Measurements from ENCODE around the gene MYADML2.

The MYADML2 gene

GRCh38 chr17:81927152-81927652, 19.8 kb downstream of the MYADML2 start:
- no peak for TF ChIP-seq POLR2AphosphoS5 (IDR thresholded peaks at IDR 0.05; ENCODE audit: low read depth, low read length)
- TF ChIP-seq REST (IDR thresholded peaks at IDR 0.05; ENCODE audit: insufficient read depth in 1 of 2, low read depth in 2 of 2, low read length in 2 of 2) = no peak
- TF ChIP-seq FOXP2 (optimal IDR thresholded peaks at IDR 0.05; ENCODE audit: borderline replicate concordance, extremely low read depth, extremely low read length, insufficient read depth) = no peak
- no peak for TF ChIP-seq SIN3A (IDR thresholded peaks at IDR 0.05; ENCODE audit: borderline replicate concordance, insufficient read depth, low read length)
- no peak for TF ChIP-seq TAF1 (IDR thresholded peaks at IDR 0.05; ENCODE audit: borderline replicate concordance, insufficient read depth, low read length)

- no peak for TF ChIP-seq FOXP2 (optimal IDR thresholded peaks at IDR 0.05; ENCODE audit: borderline replicate concordance, extremely low read depth, extremely low read length, insufficient read depth)
- TF ChIP-seq TAF1 (IDR thresholded peaks at IDR 0.05; ENCODE audit: borderline replicate concordance, insufficient read depth, low read length) = no peak
- TF ChIP-seq POLR2AphosphoS5 (IDR thresholded peaks at IDR 0.05; ENCODE audit: low read depth, low read length) = peak; percentile 72; the same call in 1 of the 2 replicates
- peak; percentile 63; the same call in 1 of the 2 replicates for TF ChIP-seq SIN3A (IDR thresholded peaks at IDR 0.05; ENCODE audit: borderline replicate concordance, insufficient read depth, low read length)
These were observed 20.4 kb downstream of the MYADML2 start for GRCh38 chr17:81926451-81927151.

- no peak for TF ChIP-seq POLR2AphosphoS5 (IDR thresholded peaks at IDR 0.05; ENCODE audit: low read depth, low read length)
- TF ChIP-seq REST (IDR thresholded peaks at IDR 0.05; ENCODE audit: insufficient read depth in 1 of 2, low read depth in 2 of 2, low read length in 2 of 2) = no peak
- no peak for TF ChIP-seq FOXP2 (optimal IDR thresholded peaks at IDR 0.05; ENCODE audit: borderline replicate concordance, extremely low read depth, extremely low read length, insufficient read depth)
- no peak for TF ChIP-seq TAF1 (IDR thresholded peaks at IDR 0.05; ENCODE audit: borderline replicate concordance, insufficient read depth, low read length)
- no peak for TF ChIP-seq SIN3A (IDR thresholded peaks at IDR 0.05; ENCODE audit: borderline replicate concordance, insufficient read depth, low read length)
These were observed 21.1 kb downstream of the MYADML2 start for GRCh38 chr17:81925860-81926450.

- TF ChIP-seq TAF1 (IDR thresholded peaks at IDR 0.05; ENCODE audit: borderline replicate concordance, insufficient read depth, low read length) (no peak), FOXP2 (optimal IDR thresholded peaks at IDR 0.05; ENCODE audit: borderline replicate concordance, extremely low read depth, extremely low read length, insufficient read depth) (no peak), REST (IDR thresholded peaks at IDR 0.05; ENCODE audit: insufficient read depth in 1 of 2, low read depth in 2 of 2, low read length in 2 of 2) (no peak), SIN3A (IDR thresholded peaks at IDR 0.05; ENCODE audit: borderline replicate concordance, insufficient read depth, low read length) (no peak), POLR2AphosphoS5 (IDR thresholded peaks at IDR 0.05; ENCODE audit: low read depth, low read length) (no peak)
These were observed 22.2 kb downstream of the MYADML2 start for GRCh38 chr17:81924557-81925532.

Data from PFSK-1 (cell line).